ENCODE measurements around the gene KDM6B. TPM values are rescaled to one million over a fixed set of nuclear protein-coding genes. Genes with fewer than 3 reads are reported as not detected.

KDM6B gene
- total RNA-seq, 2 donors from 2014 or later, result 12.7 to 30.2 TPM

- intact Hi-C loops (cut with DNase I), result no loop called here
- no peaks in the 10 kb centered on the region for H3K27me3 ChIP-seq (replicated peaks; ENCODE audit: insufficient read depth)
- no peak overlapping the region for H3K4me3 ChIP-seq
- 81% methylated on average over 2 of the region's 2 CpGs for WGBS
- H3K36me3 ChIP-seq, result no peaks in the 10 kb centered on the region
- no peak for TF ChIP-seq CTCF (IDR thresholded peaks at IDR 0.05)
- TF ChIP-seq POLR2A (IDR thresholded peaks at IDR 0.05), result no peak
- no peak for TF ChIP-seq POLR2AphosphoS5 (IDR thresholded peaks at IDR 0.05)
- peaks cover 4% of the 10 kb centered on the region for H3K4me1 ChIP-seq (replicated peaks)
- no peak for DNase-seq (ENCODE audit: low spot score)
- no peak overlapping the region for H3K27ac ChIP-seq
- no peaks in the 10 kb centered on the region for H3K9me3 ChIP-seq
Measured at GRCh38 chr17:7875804-7876370, 41.9 kb downstream of the KDM6B start.

GRCh38 chr17:7878234-7878633, 44.2 kb downstream of the KDM6B start:
- peaks cover 10% of the 10 kb centered on the region for H3K4me1 ChIP-seq (replicated peaks)
- H3K4me3 ChIP-seq, result no peak overlapping the region
- 86% methylated on average over 7 of the region's 7 CpGs for WGBS
- intact Hi-C loops (cut with DNase I), result no loop called here
- no peaks in the 10 kb centered on the region for H3K36me3 ChIP-seq
- H3K27ac ChIP-seq, result no peak overlapping the region
- TF ChIP-seq CTCF (IDR thresholded peaks at IDR 0.05) (no peak), POLR2A (IDR thresholded peaks at IDR 0.05) (no peak), POLR2AphosphoS5 (IDR thresholded peaks at IDR 0.05) (no peak)
- no peaks in the 10 kb centered on the region for H3K9me3 ChIP-seq
- no peaks in the 10 kb centered on the region for H3K27me3 ChIP-seq (replicated peaks; ENCODE audit: insufficient read depth)
- DNase-seq (ENCODE audit: low spot score), result no peak

GRCh38 chr17:7880076-7880868, 46.3 kb downstream of the KDM6B start:
- 32% methylated on average over 3 of the region's 3 CpGs for WGBS
- no peaks in the 10 kb centered on the region for H3K9me3 ChIP-seq
- intact Hi-C loops (cut with DNase I), result no loop called here
- no peaks in the 10 kb centered on the region for H3K27me3 ChIP-seq (replicated peaks; ENCODE audit: insufficient read depth)
- no peak for DNase-seq (ENCODE audit: low spot score)
- no peak overlapping the region for H3K4me3 ChIP-seq
- H3K36me3 ChIP-seq, result no peaks in the 10 kb centered on the region
- H3K27ac ChIP-seq, result peak overlapping the region; percentile 97 to 99
- H3K4me1 ChIP-seq (replicated peaks), result peaks cover 10% of the 10 kb centered on the region
- TF ChIP-seq POLR2AphosphoS5 (IDR thresholded peaks at IDR 0.05) (no peak), CTCF (IDR thresholded peaks at IDR 0.05) (no peak), POLR2A (IDR thresholded peaks at IDR 0.05) (no peak)

- WGBS, result 18% methylated on average over 7 of the region's 7 CpGs
- intact Hi-C loops (cut with DNase I), result no loop called here
Measured at GRCh38 chr17:7881276-7882054, 47.4 kb downstream of the KDM6B start.

More at GRCh38 chr17:7881276-7882054, 47.4 kb downstream of the KDM6B start:
- Histone ChIP-seq H3K36me3 (no peaks in the 10 kb centered on the region), H3K4me1 (replicated peaks) (peaks cover 10% of the 10 kb centered on the region), H3K4me3 (no peak overlapping the region), H3K9me3 (no peaks in the 10 kb centered on the region), H3K27ac (peak overlapping the region; percentile 97 to 99), H3K27me3 (replicated peaks; ENCODE audit: insufficient read depth) (no peaks in the 10 kb centered on the region)
- TF ChIP-seq POLR2AphosphoS5 (IDR thresholded peaks at IDR 0.05) (peak; percentile 28), CTCF (IDR thresholded peaks at IDR 0.05) (no peak)
- peak; percentile 67 for DNase-seq (ENCODE audit: low spot score)
